GM18907 (cell line): ENCODE data around the gene MIER3.

Experiments
- ATAC-seq: cut with Tn5 transposase; IDR thresholded peaks from one replicate; pipeline ENCODE4 v1.9.1; 2021; ENCODE audit warnings: mild to moderate bottlenecking, moderate library complexity; ENCODE audit not compliant: unreplicated experiment

MIER3 gene

DNA sequence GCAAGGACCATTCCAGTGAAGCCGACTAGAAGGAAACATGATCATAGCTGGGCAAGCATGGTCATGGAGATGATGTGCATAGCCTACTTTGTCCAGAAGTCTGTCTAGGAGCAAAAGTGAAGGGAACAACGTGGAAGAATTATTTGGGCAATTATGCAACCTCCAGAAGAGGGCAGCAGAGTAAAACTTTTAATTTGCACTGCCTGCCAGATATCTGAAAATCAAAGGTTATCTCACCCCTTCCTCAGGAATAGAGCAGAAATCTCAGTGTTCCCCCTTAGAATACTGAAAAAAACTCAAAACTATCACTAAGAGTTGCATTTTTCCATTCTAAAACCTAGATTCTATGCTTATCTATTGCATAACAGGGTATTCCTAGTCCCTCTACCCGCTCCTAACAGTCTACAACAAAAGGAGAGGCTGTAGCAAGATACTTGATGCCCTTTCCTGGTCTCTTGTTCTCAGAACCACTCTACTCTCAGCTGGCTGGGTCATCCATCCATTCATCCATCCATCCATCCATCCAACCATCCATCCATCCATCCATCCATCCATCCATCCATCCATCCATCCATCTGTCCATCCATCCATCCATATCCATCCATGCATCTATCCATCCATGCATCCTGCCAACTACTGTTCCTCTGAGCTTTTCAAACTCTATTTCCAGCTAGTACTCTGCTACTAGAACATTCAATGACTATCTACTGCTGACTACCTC lies 50.9 kb downstream of the MIER3 start:
- no peak for ATAC-seq

DNA sequence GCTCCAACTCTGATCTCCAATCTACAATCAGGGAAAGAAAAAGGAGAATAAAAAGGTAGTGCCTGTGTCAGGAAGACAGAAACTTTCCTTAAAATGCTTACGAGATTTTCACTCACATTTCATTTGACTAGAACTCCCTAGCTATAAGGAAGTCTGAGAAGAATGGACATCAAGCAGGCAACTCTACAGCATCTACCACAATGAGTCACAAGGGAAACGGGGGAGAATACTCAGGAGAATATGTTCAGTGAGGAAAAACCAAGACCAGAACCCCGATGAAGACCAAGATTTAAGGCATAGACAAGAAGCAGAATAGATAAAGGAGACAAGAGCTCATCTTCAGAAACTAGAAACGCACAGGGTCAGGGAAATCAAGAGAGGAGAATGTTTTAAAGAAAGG lies 51.5 kb downstream of the MIER3 start:
- no peak for ATAC-seq

GRCh38 chr5:56898213-56898612 lies 53.7 kb downstream of the MIER3 start:
- no peak for ATAC-seq

DNA sequence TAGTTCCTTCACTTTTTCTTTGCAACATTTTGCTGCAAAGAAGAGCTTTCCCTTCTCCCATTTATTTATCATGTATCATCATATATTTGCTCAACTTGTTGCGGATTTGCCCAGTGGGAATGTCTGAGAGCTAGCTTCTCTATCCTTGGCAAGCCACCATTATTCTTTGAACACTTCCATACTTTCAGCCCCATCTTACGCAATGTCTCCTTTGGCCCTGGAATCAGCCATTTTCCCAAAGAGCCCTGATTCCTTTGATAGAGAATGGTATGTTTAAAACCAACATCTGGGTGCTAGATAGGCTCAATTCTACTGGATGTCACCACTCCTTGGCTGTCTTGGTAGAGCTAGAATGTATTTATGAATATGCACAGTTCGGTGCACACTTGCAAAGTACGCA lies 55.2 kb downstream of the MIER3 start:
- ATAC-seq: no peak

DNA sequence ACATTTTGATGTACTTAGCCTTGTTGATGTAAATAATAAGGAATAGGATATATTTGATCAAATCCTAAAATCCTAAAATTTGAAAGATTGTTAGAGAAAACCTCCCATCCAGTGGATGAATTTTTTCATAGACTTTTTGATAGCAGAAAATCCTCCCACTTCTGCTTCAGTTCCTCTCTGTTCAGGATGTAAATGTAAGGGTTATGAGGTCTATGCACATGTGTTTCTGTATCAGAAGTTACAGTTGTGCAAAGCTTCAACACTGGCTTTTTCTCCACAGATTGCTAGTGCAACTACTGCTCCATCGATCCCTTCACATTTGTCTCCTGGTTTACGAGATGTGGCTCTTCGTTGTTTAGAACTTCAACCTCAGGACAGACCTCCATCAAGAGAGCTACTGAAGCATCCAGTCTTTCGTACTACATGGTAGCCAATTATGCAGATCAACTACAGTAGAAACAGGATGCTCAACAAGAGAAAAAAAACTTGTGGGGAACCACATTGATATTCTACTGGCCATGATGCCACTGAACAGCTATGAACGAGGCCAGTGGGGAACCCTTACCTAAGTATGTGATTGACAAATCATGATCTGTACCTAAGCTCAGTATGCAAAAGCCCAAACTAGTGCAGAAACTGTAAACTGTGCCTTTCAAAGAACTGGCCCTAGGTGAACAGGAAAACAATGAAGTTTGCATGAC lies 58.5 kb downstream of the MIER3 start:
- no peak for ATAC-seq

DNA sequence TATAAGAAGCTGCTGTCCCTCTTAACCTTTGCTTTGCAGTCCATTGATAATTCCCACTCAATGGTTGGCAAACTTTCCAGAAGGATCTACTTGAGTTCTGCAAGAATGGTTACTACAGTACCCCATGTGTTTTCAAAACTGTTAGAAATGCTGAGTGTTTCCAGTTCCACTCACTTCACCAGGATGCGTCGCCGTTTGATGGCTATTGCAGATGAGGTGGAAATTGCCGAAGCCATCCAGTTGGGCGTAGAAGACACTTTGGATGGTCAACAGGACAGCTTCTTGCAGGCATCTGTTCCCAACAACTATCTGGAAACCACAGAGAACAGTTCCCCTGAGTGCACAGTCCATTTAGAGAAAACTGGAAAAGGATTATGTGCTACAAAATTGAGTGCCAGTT lies 70.4 kb downstream of the MIER3 start:
- no peak for ATAC-seq

GRCh38 chr5:56876327-56876726 lies 75.6 kb downstream of the MIER3 start:
- ATAC-seq: no peak

DNA sequence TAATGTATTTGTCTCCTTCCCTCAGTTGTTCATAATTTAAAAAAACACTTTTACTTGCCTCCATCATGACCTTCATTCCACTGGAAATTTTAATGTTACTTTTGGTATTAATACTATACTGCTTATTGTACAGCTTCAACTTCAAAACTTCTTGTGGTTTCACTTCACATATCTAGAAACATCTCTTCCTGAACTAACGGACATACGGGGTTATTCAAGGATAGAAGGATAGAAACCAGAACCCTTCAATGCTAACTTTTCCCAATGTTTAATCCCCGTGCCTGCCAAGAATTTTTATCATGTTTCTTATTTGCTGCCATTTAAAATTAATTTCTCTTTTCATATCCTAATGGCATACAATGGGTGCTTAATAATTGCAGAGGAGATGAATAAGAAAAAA lies 78.9 kb downstream of the MIER3 start:
- no peak for ATAC-seq

DNA sequence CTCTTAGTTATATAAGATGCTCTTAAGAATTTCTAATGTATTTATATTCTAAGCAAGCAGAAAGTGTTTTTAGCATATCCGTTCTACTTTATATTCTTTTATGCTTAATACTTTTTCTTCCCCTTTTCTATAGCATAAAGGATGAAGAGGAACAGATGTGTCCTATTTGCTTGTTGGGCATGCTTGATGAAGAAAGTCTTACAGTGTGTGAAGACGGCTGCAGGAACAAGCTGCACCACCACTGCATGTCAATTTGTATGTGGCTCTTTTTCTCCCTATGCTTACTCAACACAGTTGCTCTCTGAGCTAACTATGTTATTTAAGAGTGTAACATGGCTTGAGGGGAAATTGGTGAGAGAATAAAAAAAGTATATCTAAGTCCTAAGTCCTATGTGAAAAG lies 80.1 kb downstream of the MIER3 start:
- no peak for ATAC-seq
